Thymus (tissue), 11 donors: ENCODE results near the gene GJA10. TPM values are rescaled to one million over a fixed set of nuclear protein-coding genes. Genes with fewer than 3 reads are reported as not detected.

Experiments used
- DNase-seq, 9 donors: peaks; one replicate each; pipeline ENCODE4 v3.0.0-alpha.2; 2013; ENCODE audit warnings: low spot score in 9 of 9, low read depth in 6 of 9, missing footprints in 1 of 9
- H3K27ac ChIP-seq, 2 donors: one replicate each; pipeline ENCODE4 v1.5.1; 2013; ENCODE audit warnings: control low read depth in 1 of 2, low read depth in 1 of 2, low read length in 1 of 2, mild to moderate bottlenecking in 1 of 2, moderate library complexity in 1 of 2
- H3K27me3 ChIP-seq, 2 donors: one replicate each; pipeline ENCODE4 v1.5.1; 2013; ENCODE audit warnings: low read length in 1 of 2; ENCODE audit not compliant: control insufficient read depth in 2 of 2, insufficient read depth in 1 of 2
- H3K36me3 ChIP-seq, 2 donors: one replicate each; pipeline ENCODE4 v1.5.1; 2013; ENCODE audit warnings: low read length in 1 of 2, mild to moderate bottlenecking in 1 of 2, moderate library complexity in 1 of 2; ENCODE audit not compliant: control insufficient read depth in 2 of 2, insufficient read depth in 2 of 2
- H3K4me1 ChIP-seq, 2 donors: one replicate each; pipeline ENCODE4 v1.5.1; 2013; ENCODE audit warnings: low read length in 2 of 2; ENCODE audit not compliant: control insufficient read depth in 2 of 2, insufficient read depth in 2 of 2
- H3K4me3 ChIP-seq, 2 donors: one replicate each; pipeline ENCODE4 v1.5.1; 2013; ENCODE audit warnings: low read length in 2 of 2, control low read depth in 1 of 2, mild to moderate bottlenecking in 1 of 2
- H3K9me3 ChIP-seq, 2 donors: one replicate each; pipeline ENCODE4 v1.5.1; 2013; ENCODE audit warnings: low read length in 1 of 2, mild to moderate bottlenecking in 1 of 2; ENCODE audit not compliant: control insufficient read depth in 2 of 2, insufficient read depth in 1 of 2
- WGBS: extraction: QIAGEN DNeasy Blood & Tissue Kit; methylation state at CpG from one replicate; pipeline ENCODE4 v1.1.7; 2013; 5-methylcytosine and 5-hydroxymethylcytosine counted together
- polyA plus RNA-seq: library from polyadenylated mRNA; stranded (reverse); fragments of 200-250 nt; gene quantifications from one replicate; pipeline ENCODE4 v1.2.3, GENCODE V29; 2013
- total RNA-seq: library from RNA; stranded (reverse); fragments of 120-200 nt; gene quantifications from one replicate; pipeline ENCODE4 v1.2.4, GENCODE V29; 2013
- donor health status: healthy.

The GJA10 gene
- total and polyA plus RNA-seq, 2 donors, result 0.05 TPM; not detected in 1

GRCh38 chr6:89927264-89927663, 33.0 kb downstream of the GJA10 start:
- no peaks in the 10 kb centered on the region for H3K27me3 ChIP-seq
- no peak overlapping the region for H3K4me3 ChIP-seq
- 97% methylated on average over 5 of the region's 5 CpGs for WGBS
- no peak overlapping the region for H3K27ac ChIP-seq
- H3K36me3 ChIP-seq, result peaks cover 15 to 20% of the 10 kb centered on the region in 2 donors
- DNase-seq, result no peak
- H3K4me1 ChIP-seq, result no peaks in the 10 kb centered on the region
- H3K9me3 ChIP-seq, result peaks cover 0 to 3% of the 10 kb centered on the region in 2 donors

GRCh38 chr6:89927791-89928550, 33.7 kb downstream of the GJA10 start:
- peaks cover 0 to 3% of the 10 kb centered on the region in 2 donors for H3K9me3 ChIP-seq
- peaks cover 21 to 27% of the 10 kb centered on the region in 2 donors for H3K36me3 ChIP-seq
- H3K4me1 ChIP-seq, result no peaks in the 10 kb centered on the region
- H3K27ac ChIP-seq, result no peak overlapping the region
- H3K27me3 ChIP-seq, result no peaks in the 10 kb centered on the region
- 84% methylated on average over 6 of the region's 6 CpGs for WGBS
- DNase-seq, result no peak
- H3K4me3 ChIP-seq, result no peak overlapping the region

- WGBS, result 98% methylated on average over 6 of the region's 6 CpGs
- DNase-seq, result no peak
Measured at GRCh38 chr6:89928604-89929003, 34.3 kb downstream of the GJA10 start.

GRCh38 chr6:89930789-89931188, 36.5 kb downstream of the GJA10 start:
- no peak overlapping the region for H3K27ac ChIP-seq
- no peaks in the 10 kb centered on the region for H3K27me3 ChIP-seq
- no peak overlapping the region for H3K4me3 ChIP-seq
- H3K9me3 ChIP-seq, result no peaks in the 10 kb centered on the region
- no peaks in the 10 kb centered on the region for H3K4me1 ChIP-seq
- DNase-seq, result no peak
- H3K36me3 ChIP-seq, result peaks cover 39 to 43% of the 10 kb centered on the region in 2 donors
- 97% methylated on average over 5 of the region's 5 CpGs for WGBS

More at GRCh38 chr6:89928604-89929003, 34.3 kb downstream of the GJA10 start:
- Histone ChIP-seq H3K27ac (no peak overlapping the region), H3K36me3 (peaks cover 26 to 33% of the 10 kb centered on the region in 2 donors), H3K27me3 (no peaks in the 10 kb centered on the region), H3K4me3 (no peak overlapping the region), H3K9me3 (peaks cover 0 to 3% of the 10 kb centered on the region in 2 donors), H3K4me1 (no peaks in the 10 kb centered on the region)

GRCh38 chr6:89932245-89932802, 38.1 kb downstream of the GJA10 start:
- H3K27me3 ChIP-seq, result no peaks in the 10 kb centered on the region
- H3K9me3 ChIP-seq, result no peaks in the 10 kb centered on the region
- H3K4me3 ChIP-seq, result no peak overlapping the region
- H3K27ac ChIP-seq, result no peak overlapping the region
- WGBS, result 98% methylated on average over 22 of the region's 22 CpGs
- H3K4me1 ChIP-seq, result no peaks in the 10 kb centered on the region
- peaks cover 46 to 53% of the 10 kb centered on the region in 2 donors for H3K36me3 ChIP-seq
- no peak for DNase-seq

- DNase-seq, result no peak
- Histone ChIP-seq H3K36me3 (peaks cover 47 to 52% of the 10 kb centered on the region in 2 donors), H3K9me3 (no peaks in the 10 kb centered on the region), H3K27ac (no peak overlapping the region), H3K4me3 (no peak overlapping the region), H3K4me1 (no peaks in the 10 kb centered on the region), H3K27me3 (no peaks in the 10 kb centered on the region)
- 97% methylated on average over 19 of the region's 19 CpGs for WGBS
Measured at GRCh38 chr6:89934685-89935366, 40.6 kb downstream of the GJA10 start.

- H3K36me3 ChIP-seq, result peaks cover 43 to 46% of the 10 kb centered on the region in 2 donors
- no peaks in the 10 kb centered on the region for H3K9me3 ChIP-seq
- whole genome bisulfite sequencing, result 100% methylated on average over 1 of the region's 1 CpG
- no peak overlapping the region for H3K27ac ChIP-seq
- H3K27me3 ChIP-seq, result no peaks in the 10 kb centered on the region
- H3K4me1 ChIP-seq, result peaks cover 0 to 4% of the 10 kb centered on the region in 2 donors
- H3K4me3 ChIP-seq, result no peak overlapping the region
- DNase-seq, result no peak
Measured at GRCh38 chr6:89936177-89936576, 41.9 kb downstream of the GJA10 start.

GRCh38 chr6:89938014-89938413, 43.7 kb downstream of the GJA10 start:
- Histone ChIP-seq H3K4me1 (peaks cover 0 to 8% of the 10 kb centered on the region in 2 donors), H3K4me3 (no peak overlapping the region), H3K27me3 (no peaks in the 10 kb centered on the region), H3K9me3 (no peaks in the 10 kb centered on the region), H3K36me3 (peaks cover 35 to 39% of the 10 kb centered on the region in 2 donors), H3K27ac (no peak overlapping the region)
- 96% methylated on average over 12 of the region's 12 CpGs for WGBS
- no peak for DNase-seq

GRCh38 chr6:89939144-89939543, 44.9 kb downstream of the GJA10 start:
- Histone ChIP-seq H3K36me3 (peaks cover 29 to 30% of the 10 kb centered on the region in 2 donors), H3K9me3 (no peaks in the 10 kb centered on the region), H3K27ac (no peak overlapping the region), H3K4me3 (no peak overlapping the region), H3K27me3 (no peaks in the 10 kb centered on the region), H3K4me1 (peaks cover 0 to 8% of the 10 kb centered on the region in 2 donors)
- over 99% methylated on average over 2 of the region's 2 CpGs for WGBS
- DNase-seq, result no peak
